IMR-90 (cell line): Measurements from ENCODE around the gene SMYD2. TPM values are rescaled to one million over a fixed set of nuclear protein-coding genes. Genes with fewer than 3 reads are reported as not detected.

Experiments
- ATAC-seq: fragments of 200-7000 bp; cut with Tn5 transposase; 2 replicates; pipeline ENCODE4 v1.9.1; 2020; ENCODE audit warnings: low read depth, mild to moderate bottlenecking, moderate library complexity
- BruUV-seq: library from RNA; stranded (reverse); fragments of 400-500 nt; replicated peaks from 2 replicates; lab custom pipeline; 2021; lab: Mats Ljungman, UMichigan
- CTCF ChIA-PET: fragments of 300-600 bp; formaldehyde crosslinking; extraction: SDS; loops from one replicate; lab custom pipeline; 2021; ENCODE audit warnings: antibody characterized with exemption; lab: Yijun Ruan, JAX
- POLR2A ChIA-PET: fragments of 300-600 bp; sonication (Branson Sonifier 250); formaldehyde crosslinking; loops from one replicate; lab custom pipeline; 2022; ENCODE audit warnings: antibody characterized with exemption; ENCODE audit not compliant: unreplicated experiment; lab: Charles Lee
- DNase-seq: peaks from one replicate; pipeline ENCODE4 v3.0.0; 2013
- H2AFZ ChIP-seq: replicated peaks from 2 replicates; pipeline ENCODE3; 2013; ENCODE audit warnings: low read length, mild to moderate bottlenecking; ENCODE audit not compliant: poor library complexity
- H2AK5ac ChIP-seq: 2 replicates; pipeline ENCODE4 v1.6.1; 2013; ENCODE audit warnings: low read depth, low read length, inconsistent platforms
- H2AK9ac ChIP-seq: replicated peaks from 2 replicates; pipeline ENCODE3; 2013; ENCODE audit warnings: mild to moderate bottlenecking, low read depth, low read length, moderate library complexity; ENCODE audit not compliant: poor library complexity
- H2BK120ac ChIP-seq: 2 replicates; pipeline ENCODE4 v1.6.1; 2013; ENCODE audit warnings: low read depth, low read length, inconsistent platforms
- H2BK15ac ChIP-seq: 3 replicates; pipeline ENCODE4 v1.6.1; 2013; ENCODE audit warnings: low read depth, low read length, inconsistent platforms
- H2BK20ac ChIP-seq: 2 replicates; pipeline ENCODE4 v1.6.1; 2013; ENCODE audit warnings: low read depth, mild to moderate bottlenecking, inconsistent platforms, low read length, moderate library complexity
- H2BK5ac ChIP-seq: 2 replicates; pipeline ENCODE4 v1.6.1; 2013; ENCODE audit warnings: mild to moderate bottlenecking, low read depth, low read length, inconsistent platforms; ENCODE audit not compliant: poor library complexity, severe bottlenecking
- H3K14ac ChIP-seq: replicated peaks from 2 replicates; pipeline ENCODE4 v1.6.1; 2013; ENCODE audit warnings: low read depth, low read length, inconsistent platforms
- H3K18ac ChIP-seq: 2 replicates; pipeline ENCODE4 v1.6.1; 2013; ENCODE audit warnings: low read depth, low read length, control low read depth
- H3K23ac ChIP-seq: 2 replicates; pipeline ENCODE4 v1.6.1; 2013; ENCODE audit warnings: low read depth, low read length, inconsistent platforms
- H3K27ac ChIP-seq: 2 replicates; pipeline ENCODE4 v1.5.1; 2013; ENCODE audit warnings: mild to moderate bottlenecking, control low read depth, low read length; ENCODE audit not compliant: insufficient read depth
- H3K27me3 ChIP-seq: 2 replicates; pipeline ENCODE4 v1.6.1; 2013; ENCODE audit warnings: low read length; ENCODE audit not compliant: control insufficient read depth, insufficient read depth
- H3K36me3 ChIP-seq: 2 replicates; pipeline ENCODE4 v1.6.1; 2013; ENCODE audit warnings: low read length, mixed read lengths; ENCODE audit not compliant: control insufficient read depth, insufficient read depth
- H3K4ac ChIP-seq: 2 replicates; pipeline ENCODE4 v1.6.1; 2013; ENCODE audit warnings: low read depth, low read length, inconsistent platforms
- H3K4me1 ChIP-seq: 2 replicates; pipeline ENCODE4 v1.6.1; 2013; ENCODE audit warnings: low read length, mixed read lengths; ENCODE audit not compliant: control insufficient read depth, insufficient read depth
- H3K4me2 ChIP-seq: 2 replicates; pipeline ENCODE4 v1.6.1; 2013; ENCODE audit warnings: low read depth, mild to moderate bottlenecking, control low read depth, low read length, moderate library complexity
- H3K4me3 ChIP-seq: 2 replicates; pipeline ENCODE4 v1.5.1; 2013; ENCODE audit warnings: low read depth, mild to moderate bottlenecking, control low read depth, low read length, moderate library complexity; ENCODE audit not compliant: insufficient read depth
- H3K56ac ChIP-seq: 2 replicates; pipeline ENCODE4 v1.6.1; 2013; ENCODE audit warnings: low read length, inconsistent platforms; ENCODE audit not compliant: insufficient read depth; ENCODE audit errors: extremely low read depth
- H3K79me1 ChIP-seq, 2 experiments: 2 replicates each; pipeline ENCODE4 v1.6.1; 2013; ENCODE audit warnings: low read length in 2 of 2, inconsistent platforms in 1 of 2, low read depth in 1 of 2
- H3K9ac ChIP-seq: 2 replicates; pipeline ENCODE4 v1.6.1; 2013; ENCODE audit warnings: low read depth, low read length, control low read depth
- H3K9me1 ChIP-seq: 2 replicates; pipeline ENCODE4 v1.6.1; 2013; ENCODE audit warnings: low read length, inconsistent platforms; ENCODE audit not compliant: insufficient read depth
- H3K9me3 ChIP-seq: 2 replicates; pipeline ENCODE4 v1.6.1; 2013; ENCODE audit warnings: low read length; ENCODE audit not compliant: control insufficient read depth, insufficient read depth
- H4K20me1 ChIP-seq: 2 replicates; pipeline ENCODE4 v1.6.1; 2013; ENCODE audit warnings: low read length, inconsistent platforms; ENCODE audit not compliant: insufficient read depth
- H4K5ac ChIP-seq: 2 replicates; pipeline ENCODE4 v1.6.1; 2013; ENCODE audit warnings: mild to moderate bottlenecking, low read depth, low read length, control low read depth
- H4K8ac ChIP-seq, 2 experiments: 2 replicates each; pipeline ENCODE4 v1.6.1; 2013; ENCODE audit warnings: low read depth in 2 of 2, low read length in 2 of 2, control low read depth in 1 of 2, inconsistent platforms in 1 of 2
- H4K91ac ChIP-seq: 2 replicates; pipeline ENCODE4 v1.6.1; 2013; ENCODE audit warnings: low read depth, low read length, inconsistent platforms; ENCODE audit not compliant: insufficient read depth
- BHLHE40 ChIP-seq: fragments of 150-350 bp; IDR thresholded peaks from 2 replicates; pipeline ENCODE4 v1.6.1; 2016; ENCODE audit warnings: mild to moderate bottlenecking, low read depth, low read length
- CEBPB ChIP-seq: IDR thresholded peaks from 2 replicates; pipeline ENCODE4 v1.6.1; 2012; ENCODE audit warnings: low read depth, low read length, improper control_type of control experiment
- CHD1 ChIP-seq: IDR thresholded peaks from 2 replicates; pipeline ENCODE4 v1.6.1; 2012; ENCODE audit warnings: low read depth, low read length, improper control_type of control experiment
- FOS ChIP-seq: fragments of 150-350 bp; IDR thresholded peaks from 2 replicates; pipeline ENCODE4 v1.6.1; 2016; ENCODE audit warnings: low read depth, low read length
- MAFK ChIP-seq: IDR thresholded peaks from 2 replicates; pipeline ENCODE4 v1.6.1; 2012; ENCODE audit warnings: low read depth, low read length, improper control_type of control experiment
- MAZ ChIP-seq: IDR thresholded peaks from 2 replicates; pipeline ENCODE4 v1.6.1; 2012; ENCODE audit warnings: low read depth, mild to moderate bottlenecking, low read length, improper control_type of control experiment, moderate library complexity, borderline replicate concordance
- MXI1 ChIP-seq: IDR thresholded peaks from 2 replicates; pipeline ENCODE4 v1.6.1; 2012; ENCODE audit warnings: low read depth, mild to moderate bottlenecking, low read length, moderate library complexity, borderline replicate concordance
- NFE2L2 ChIP-seq: fragments of 150-350 bp; IDR thresholded peaks from 2 replicates; pipeline ENCODE4 v1.6.1; 2016; ENCODE audit warnings: low read depth, mild to moderate bottlenecking, low read length
- POLR2A ChIP-seq: IDR thresholded peaks from 2 replicates; pipeline ENCODE4 v1.6.1; 2012; ENCODE audit warnings: mild to moderate bottlenecking, low read depth, low read length
- RAD21 ChIP-seq: IDR thresholded peaks from 2 replicates; pipeline ENCODE4 v1.6.1; 2012; ENCODE audit warnings: low read length, improper control_type of control experiment
- RCOR1 ChIP-seq: IDR thresholded peaks from 2 replicates; pipeline ENCODE4 v1.6.1; 2012; ENCODE audit warnings: mild to moderate bottlenecking, low read length, improper control_type of control experiment; ENCODE audit not compliant: insufficient replicate concordance
- RFX5 ChIP-seq: IDR thresholded peaks from 2 replicates; pipeline ENCODE4 v1.8.0; 2012; ENCODE audit warnings: low read depth, mild to moderate bottlenecking, low read length, moderate library complexity
- SMC3 ChIP-seq: fragments of 150-350 bp; IDR thresholded peaks from 2 replicates; pipeline ENCODE4 v1.6.1; 2016; ENCODE audit warnings: low read depth, mild to moderate bottlenecking, antibody characterized with exemption, low read length, moderate library complexity
- WGBS, 2 experiments: methylation state at CpG; one replicate each; pipeline versions ENCODE4 v1.1.5 to v1.1.7; 2013; ENCODE audit warnings: missing lambda C conversion rate in 2 of 2; ENCODE audit not compliant: insufficient read length in 1 of 2; ENCODE audit errors: extremely low coverage in 2 of 2; 5-methylcytosine and 5-hydroxymethylcytosine counted together
- dilution Hi-C: fragments of 300-500 bp; cut with HindIII; formaldehyde crosslinking; loops from one replicate; pipeline ENCODE4 v1.14.3; 2018; ENCODE audit warnings: low sequenced_read_pairs; ENCODE audit not compliant: unreplicated experiment
- in situ Hi-C: fragments of 300-500 bp; cut with MboI; formaldehyde crosslinking; loops from 3 replicates; pipeline ENCODE4 v1.14.3; 2019; ENCODE audit warnings: low sequenced_read_pairs, inconsistent platforms, mixed read lengths
- intact Hi-C: fragments of 100-400 bp; cut with micrococcal nuclease; formaldehyde crosslinking; loops from 2 replicates; pipeline ENCODE4 v1.10.0; 2022
- polyA plus RNA-seq, 3 experiments: library from polyadenylated mRNA; depleted of rRNA; stranded (reverse); fragments of >200 nt; gene quantifications; 2 replicates each; pipeline ENCODE4 v1.2.3, GENCODE V29; 2012; ENCODE audit warnings: low replicate concordance in 1 of 3
- total RNA-seq: library from RNA; depleted of rRNA; stranded (reverse); fragments of >200 nt; gene quantifications from 2 replicates; pipeline ENCODE4 v1.2.3, GENCODE V29; 2012
- TF ChIP-seq, protein P1 (sequence below): fragments of 150-350 bp; IDR thresholded peaks from 2 replicates; pipeline ENCODE4 v1.6.1; 2016; ENCODE audit warnings: low read depth, mild to moderate bottlenecking, low read length, moderate library complexity, borderline replicate concordance
- TF ChIP-seq, protein P2 (sequence below): fragments of 150-350 bp; IDR thresholded peaks from 2 replicates; pipeline ENCODE4 v1.6.1; 2017; ENCODE audit warnings: mild to moderate bottlenecking, antibody characterized with exemption, low read length, low read depth
- TF ChIP-seq, protein P3 (sequence below): conservative IDR thresholded peaks from 2 replicates; pipeline ENCODE4 v1.5.1; 2012; ENCODE audit warnings: mild to moderate bottlenecking, low read depth, low read length, improper control_type of control experiment

The SMYD2 gene
- total and polyA plus RNA-seq, 2 of the 4 experiments (the other 2 are of a cell fraction) = 32.7 to 61.7 TPM

DNA sequence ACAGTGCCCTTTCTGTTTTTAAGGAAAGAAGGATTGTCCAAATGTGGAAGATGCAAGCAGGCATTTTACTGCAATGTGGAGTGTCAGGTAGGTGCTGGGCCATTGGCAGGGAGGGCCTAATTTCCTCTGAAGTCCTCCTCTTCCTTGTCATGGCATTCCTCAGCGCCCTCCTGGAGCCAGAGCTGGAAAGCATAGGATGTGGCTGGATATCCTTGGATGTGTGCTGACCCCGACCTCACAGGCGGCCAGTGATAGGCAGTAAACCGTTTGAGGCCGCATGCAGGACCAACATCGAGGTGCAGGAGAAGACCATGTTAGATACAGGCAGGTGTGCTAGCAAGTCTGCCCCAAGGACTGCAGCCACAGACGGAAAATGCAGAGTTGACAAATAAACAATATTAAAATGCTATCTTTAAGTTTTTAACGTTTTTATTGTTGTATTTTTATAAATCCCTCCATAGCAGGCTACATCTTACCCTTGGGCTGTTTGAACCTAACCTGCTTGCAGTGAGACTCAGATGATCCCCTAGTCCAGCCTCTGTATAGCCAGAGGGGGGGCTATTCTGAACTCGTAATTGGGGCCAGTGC, 24.3 kb downstream of the SMYD2 start:
- in situ Hi-C loops = no loop called here
- H2BK20ac ChIP-seq = no peak overlapping the region
- H3K56ac ChIP-seq = no peak overlapping the region
- peaks cover 4% of the 10 kb centered on the region; the same call in 1 of the 2 replicates for H3K4me1 ChIP-seq
- H3K4me2 ChIP-seq = no peak overlapping the region
- H3K14ac ChIP-seq = no peak overlapping the region
- H3K9me1 ChIP-seq = peaks cover 5% of the 10 kb centered on the region; the same call in 1 of the 2 replicates
- H3K79me1 ChIP-seq = peaks cover 12 to 16% of the 10 kb centered on the region in 2 experiments
- WGBS, 2 experiments = 90% methylated on average over 5 of the region's 9 CpGs; no CpG with 5 or more reads in 1 of the 2 experiments
- no peak overlapping the region for H2BK15ac ChIP-seq
- no peak for TF ChIP-seq MXI1
- no peak for TF ChIP-seq BHLHE40
- TF ChIP-seq NFE2L2 = no peak
- no peak for TF ChIP-seq POLR2A
- TF ChIP-seq MAFK = no peak
- no peak for TF ChIP-seq FOS
- TF ChIP-seq, protein P1, sequence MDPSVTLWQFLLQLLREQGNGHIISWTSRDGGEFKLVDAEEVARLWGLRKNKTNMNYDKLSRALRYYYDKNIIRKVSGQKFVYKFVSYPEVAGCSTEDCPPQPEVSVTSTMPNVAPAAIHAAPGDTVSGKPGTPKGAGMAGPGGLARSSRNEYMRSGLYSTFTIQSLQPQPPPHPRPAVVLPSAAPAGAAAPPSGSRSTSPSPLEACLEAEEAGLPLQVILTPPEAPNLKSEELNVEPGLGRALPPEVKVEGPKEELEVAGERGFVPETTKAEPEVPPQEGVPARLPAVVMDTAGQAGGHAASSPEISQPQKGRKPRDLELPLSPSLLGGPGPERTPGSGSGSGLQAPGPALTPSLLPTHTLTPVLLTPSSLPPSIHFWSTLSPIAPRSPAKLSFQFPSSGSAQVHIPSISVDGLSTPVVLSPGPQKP = no peak
- TF ChIP-seq, protein P2, sequence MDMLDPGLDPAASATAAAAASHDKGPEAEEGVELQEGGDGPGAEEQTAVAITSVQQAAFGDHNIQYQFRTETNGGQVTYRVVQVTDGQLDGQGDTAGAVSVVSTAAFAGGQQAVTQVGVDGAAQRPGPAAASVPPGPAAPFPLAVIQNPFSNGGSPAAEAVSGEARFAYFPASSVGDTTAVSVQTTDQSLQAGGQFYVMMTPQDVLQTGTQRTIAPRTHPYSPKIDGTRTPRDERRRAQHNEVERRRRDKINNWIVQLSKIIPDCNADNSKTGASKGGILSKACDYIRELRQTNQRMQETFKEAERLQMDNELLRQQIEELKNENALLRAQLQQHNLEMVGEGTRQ = no peak
- TF ChIP-seq, protein P3, sequence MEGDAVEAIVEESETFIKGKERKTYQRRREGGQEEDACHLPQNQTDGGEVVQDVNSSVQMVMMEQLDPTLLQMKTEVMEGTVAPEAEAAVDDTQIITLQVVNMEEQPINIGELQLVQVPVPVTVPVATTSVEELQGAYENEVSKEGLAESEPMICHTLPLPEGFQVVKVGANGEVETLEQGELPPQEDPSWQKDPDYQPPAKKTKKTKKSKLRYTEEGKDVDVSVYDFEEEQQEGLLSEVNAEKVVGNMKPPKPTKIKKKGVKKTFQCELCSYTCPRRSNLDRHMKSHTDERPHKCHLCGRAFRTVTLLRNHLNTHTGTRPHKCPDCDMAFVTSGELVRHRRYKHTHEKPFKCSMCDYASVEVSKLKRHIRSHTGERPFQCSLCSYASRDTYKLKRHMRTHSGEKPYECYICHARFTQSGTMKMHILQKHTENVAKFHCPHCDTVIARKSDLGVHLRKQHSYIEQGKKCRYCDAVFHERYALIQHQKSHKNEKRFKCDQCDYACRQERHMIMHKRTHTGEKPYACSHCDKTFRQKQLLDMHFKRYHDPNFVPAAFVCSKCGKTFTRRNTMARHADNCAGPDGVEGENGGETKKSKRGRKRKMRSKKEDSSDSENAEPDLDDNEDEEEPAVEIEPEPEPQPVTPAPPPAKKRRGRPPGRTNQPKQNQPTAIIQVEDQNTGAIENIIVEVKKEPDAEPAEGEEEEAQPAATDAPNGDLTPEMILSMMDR = no peak
- no peak for TF ChIP-seq MAZ
- TF ChIP-seq RCOR1 = no peak
- TF ChIP-seq RAD21 = no peak
- TF ChIP-seq SMC3 = no peak
- no peak for TF ChIP-seq RFX5
- TF ChIP-seq CEBPB = no peak
- TF ChIP-seq CHD1 = no peak
- no peak overlapping the region for H3K4me3 ChIP-seq
- CTCF ChIA-PET = no interaction called here
- H2AK9ac ChIP-seq = no peak overlapping the region
- no peak overlapping the region for H2BK120ac ChIP-seq
- no peak overlapping the region for H2AK5ac ChIP-seq
- H4K8ac ChIP-seq = no peak overlapping the region
- BruUV-seq = no TSS peak
- H3K18ac ChIP-seq = no peak overlapping the region
- ATAC-seq = no peak
- no peak overlapping the region for H3K23ac ChIP-seq
- no peak overlapping the region for H2BK5ac ChIP-seq
- dilution Hi-C loops = no loop called here
- POLR2A ChIA-PET = interaction anchor here (0.6 to 0.7 kb wide), 2 partner anchors 277 to 308 kb away, joined by 3 read pairs; no protein-coding TSS in a partner anchor
- no peaks in the 10 kb centered on the region for H4K20me1 ChIP-seq
- DNase-seq = no peak
- H3K9me3 ChIP-seq = no peaks in the 10 kb centered on the region
- H4K91ac ChIP-seq = no peak overlapping the region
- intact Hi-C loops = no loop called here
- no peak overlapping the region for H3K4ac ChIP-seq
- no peak overlapping the region for H3K27ac ChIP-seq
- no peaks in the 10 kb centered on the region for H3K36me3 ChIP-seq
- no peak overlapping the region for H4K5ac ChIP-seq
- no peak overlapping the region for H3K9ac ChIP-seq
- H3K27me3 ChIP-seq = no peaks in the 10 kb centered on the region
- no peak overlapping the region for H2AFZ ChIP-seq
